Tibial nerve (tissue), 4 donors: ENCODE measurements around the gene HERC3.

Experiments used
- EP300 ChIP-seq, 2 donors: sonication (generic); formaldehyde crosslinking; IDR thresholded peaks; one replicate each; pipeline ENCODE4 v1.6.1; 2017; ENCODE audit warnings: antibody characterized with exemption in 2 of 2, mild to moderate bottlenecking in 1 of 2
- POLR2A ChIP-seq, 2 donors: fragments of 450-650 bp; IDR thresholded peaks; one replicate each; pipeline ENCODE4 v1.6.1; 2017; ENCODE audit warnings: antibody characterized with exemption in 2 of 2, mild to moderate bottlenecking in 2 of 2, moderate library complexity in 2 of 2
- TF ChIP-seq, protein P1 (sequence below), 5 experiments: fragments of 200-600 bp in 3 of 5; fragments of 450-650 bp in 2 of 5; sonication (generic) in 3 of 5; IDR thresholded peaks; one replicate each; pipeline ENCODE4 v1.5.1; 2016 to 2019; ENCODE audit warnings: antibody characterized with exemption in 5 of 5, mild to moderate bottlenecking in 3 of 5, moderate library complexity in 2 of 5

DNA sequence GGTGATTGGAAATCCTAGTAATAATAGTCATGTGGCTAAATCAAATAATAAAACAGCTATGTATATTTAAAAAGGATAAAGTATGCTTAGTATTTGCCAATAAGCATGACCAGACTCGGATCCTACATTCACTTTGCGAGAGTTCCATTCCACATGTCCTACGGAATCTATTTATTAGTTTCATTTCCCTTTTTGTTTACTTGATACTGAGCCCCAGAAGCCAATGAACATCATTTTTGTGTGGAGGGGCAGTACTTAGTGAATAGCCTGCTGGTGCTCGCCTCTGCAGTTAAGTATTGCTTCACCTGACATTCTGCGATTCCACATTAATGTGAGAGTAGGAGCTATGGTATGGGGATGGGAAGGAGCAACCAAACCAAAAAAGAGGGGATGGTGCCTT is 163.9 kb downstream of the HERC3 start:
- TF ChIP-seq, protein P1, sequence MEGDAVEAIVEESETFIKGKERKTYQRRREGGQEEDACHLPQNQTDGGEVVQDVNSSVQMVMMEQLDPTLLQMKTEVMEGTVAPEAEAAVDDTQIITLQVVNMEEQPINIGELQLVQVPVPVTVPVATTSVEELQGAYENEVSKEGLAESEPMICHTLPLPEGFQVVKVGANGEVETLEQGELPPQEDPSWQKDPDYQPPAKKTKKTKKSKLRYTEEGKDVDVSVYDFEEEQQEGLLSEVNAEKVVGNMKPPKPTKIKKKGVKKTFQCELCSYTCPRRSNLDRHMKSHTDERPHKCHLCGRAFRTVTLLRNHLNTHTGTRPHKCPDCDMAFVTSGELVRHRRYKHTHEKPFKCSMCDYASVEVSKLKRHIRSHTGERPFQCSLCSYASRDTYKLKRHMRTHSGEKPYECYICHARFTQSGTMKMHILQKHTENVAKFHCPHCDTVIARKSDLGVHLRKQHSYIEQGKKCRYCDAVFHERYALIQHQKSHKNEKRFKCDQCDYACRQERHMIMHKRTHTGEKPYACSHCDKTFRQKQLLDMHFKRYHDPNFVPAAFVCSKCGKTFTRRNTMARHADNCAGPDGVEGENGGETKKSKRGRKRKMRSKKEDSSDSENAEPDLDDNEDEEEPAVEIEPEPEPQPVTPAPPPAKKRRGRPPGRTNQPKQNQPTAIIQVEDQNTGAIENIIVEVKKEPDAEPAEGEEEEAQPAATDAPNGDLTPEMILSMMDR (IDR thresholded peaks at IDR 0.05) = no peak
- no peak for TF ChIP-seq EP300 (IDR thresholded peaks at IDR 0.05)
- TF ChIP-seq POLR2A (IDR thresholded peaks at IDR 0.05) = no peak
